SJCRH30 (cell line): ENCODE results near the gene WDFY4. TPM values are rescaled to one million over a fixed set of nuclear protein-coding genes. Genes with fewer than 3 reads are reported as not detected.

Experiments
- DNase-seq, 2 experiments: peaks; one replicate each; pipeline ENCODE4 v3.0.0-alpha.2; 2015 to 2020
- H3K27ac ChIP-seq: fragments of 250-450 bp; sonication (Bioruptor Pico); 2 replicates; pipeline ENCODE4 v1.5.1; 2020; ENCODE audit warnings: mild to moderate bottlenecking, moderate library complexity
- H3K27me3 ChIP-seq: fragments of 250-450 bp; sonication (Bioruptor Pico); 2 replicates; pipeline ENCODE4 v1.5.1; 2020; ENCODE audit warnings: mild to moderate bottlenecking, moderate library complexity
- H3K36me3 ChIP-seq: fragments of 250-450 bp; sonication (Bioruptor Pico); 2 replicates; pipeline ENCODE4 v1.5.1; 2020; ENCODE audit warnings: mild to moderate bottlenecking, moderate library complexity
- H3K4me1 ChIP-seq: fragments of 250-450 bp; sonication (Bioruptor Pico); 2 replicates; pipeline ENCODE4 v1.5.1; 2020; ENCODE audit warnings: mild to moderate bottlenecking, moderate library complexity
- H3K4me3 ChIP-seq: fragments of 250-450 bp; sonication (Bioruptor Pico); 2 replicates; pipeline ENCODE4 v1.5.1; 2020; ENCODE audit warnings: mild to moderate bottlenecking, moderate library complexity
- H3K9me3 ChIP-seq: fragments of 250-450 bp; sonication (Bioruptor Pico); replicated peaks from 2 replicates; pipeline ENCODE4 v1.5.1; 2020; ENCODE audit warnings: mild to moderate bottlenecking, moderate library complexity
- total RNA-seq: library from RNA; depleted of rRNA; stranded (reverse); fragments of >200 nt; shearing (Covaris generic); gene quantifications from 2 replicates; pipeline ENCODE4 v1.2.3, GENCODE V29; 2014

WDFY4 gene
- total RNA-seq, 1 experiment from 2014 or later: not detected

DNA sequence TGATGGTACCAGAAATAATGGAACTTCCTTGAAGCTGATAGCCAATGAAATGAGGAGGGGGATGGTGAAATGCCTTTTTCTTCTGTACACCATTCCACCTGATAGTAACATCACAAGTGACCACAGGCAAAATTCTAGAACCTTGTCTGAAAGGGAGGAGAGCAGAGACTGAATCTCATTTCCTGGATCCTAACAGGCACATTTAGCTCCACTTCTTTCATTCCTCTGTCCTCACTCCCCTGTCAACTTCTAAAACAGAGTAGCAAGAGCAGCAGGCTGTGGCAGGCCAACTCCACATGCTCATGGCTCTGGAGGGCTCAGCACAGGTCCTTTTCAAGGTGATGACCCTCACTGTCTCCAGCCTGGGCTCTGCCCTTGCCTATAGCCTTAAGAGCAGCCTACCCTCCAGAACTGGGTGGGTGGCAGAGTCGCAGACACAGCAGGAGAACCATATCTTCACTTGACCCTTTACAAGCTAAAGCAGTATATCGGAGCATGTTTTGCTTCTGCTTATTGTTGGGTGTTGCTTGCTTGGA is 255.2 kb downstream of the WDFY4 start, which contains the start of gene LRRC18:
TSS of gene LRRC18 (minus strand) at position 51 of the 536 bp plus-strand sequence. CDS start 25,685 bp downstream, outside the sequence.
- H3K27ac ChIP-seq: no peak within 1 kb of the TSS
- H3K4me1 ChIP-seq: no peaks in the 10 kb centered on the region
- no peaks in the 10 kb centered on the region for H3K9me3 ChIP-seq
- no peak for DNase-seq
- H3K36me3 ChIP-seq: no peaks in the 10 kb centered on the region
- H3K27me3 ChIP-seq: no peaks in the 10 kb centered on the region
- no peak within 1 kb of the TSS for H3K4me3 ChIP-seq

DNA sequence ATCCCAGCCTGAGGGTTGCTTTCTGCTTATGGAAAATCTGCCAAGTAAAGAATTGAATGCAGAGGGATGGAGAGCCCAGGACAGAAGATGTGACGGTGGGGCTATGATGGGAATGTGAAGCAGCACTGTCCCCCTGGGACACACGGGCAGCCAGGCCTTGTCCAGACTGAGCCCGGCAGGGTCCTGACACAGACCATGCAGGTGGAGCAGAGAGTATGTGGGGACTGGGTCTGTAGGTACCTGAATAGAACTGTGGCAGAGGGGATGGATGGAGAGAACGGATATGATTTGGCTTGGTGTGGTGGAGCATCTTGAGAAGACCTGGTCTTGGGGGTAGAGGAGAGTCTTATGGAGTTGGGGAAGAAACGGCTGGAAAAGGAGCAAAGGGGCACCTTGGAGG is 255.7 kb downstream of the WDFY4 start:
- DNase-seq: no peak
- Histone ChIP-seq H3K27me3 (no peaks in the 10 kb centered on the region), H3K27ac (no peak overlapping the region), H3K4me3 (no peak overlapping the region), H3K4me1 (no peaks in the 10 kb centered on the region), H3K9me3 (no peaks in the 10 kb centered on the region), H3K36me3 (no peaks in the 10 kb centered on the region)

DNA sequence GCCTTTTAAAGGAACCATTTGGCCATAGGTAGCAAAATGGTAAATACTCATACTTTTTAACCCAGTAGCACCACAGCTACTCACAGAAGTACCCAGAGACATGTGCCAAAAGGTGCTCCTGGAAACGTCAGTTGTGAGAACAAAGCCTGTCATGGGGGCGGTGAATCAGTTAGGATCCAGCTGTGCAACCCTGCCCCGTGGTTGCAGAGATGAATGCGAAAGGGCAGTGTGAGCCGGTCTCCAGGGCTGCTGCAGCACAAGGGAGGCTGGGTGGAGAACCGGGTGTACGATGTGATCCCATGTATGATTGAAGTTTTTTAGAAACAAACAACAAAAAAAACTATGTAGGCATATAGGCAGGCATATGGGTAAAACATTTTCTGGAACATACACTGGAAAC is 256.3 kb downstream of the WDFY4 start:
- DNase-seq: no peak
- H3K4me3 ChIP-seq: no peak overlapping the region
- H3K27me3 ChIP-seq: no peaks in the 10 kb centered on the region
- no peaks in the 10 kb centered on the region for H3K36me3 ChIP-seq
- no peak overlapping the region for H3K27ac ChIP-seq
- no peaks in the 10 kb centered on the region for H3K9me3 ChIP-seq
- no peaks in the 10 kb centered on the region for H3K4me1 ChIP-seq

DNA sequence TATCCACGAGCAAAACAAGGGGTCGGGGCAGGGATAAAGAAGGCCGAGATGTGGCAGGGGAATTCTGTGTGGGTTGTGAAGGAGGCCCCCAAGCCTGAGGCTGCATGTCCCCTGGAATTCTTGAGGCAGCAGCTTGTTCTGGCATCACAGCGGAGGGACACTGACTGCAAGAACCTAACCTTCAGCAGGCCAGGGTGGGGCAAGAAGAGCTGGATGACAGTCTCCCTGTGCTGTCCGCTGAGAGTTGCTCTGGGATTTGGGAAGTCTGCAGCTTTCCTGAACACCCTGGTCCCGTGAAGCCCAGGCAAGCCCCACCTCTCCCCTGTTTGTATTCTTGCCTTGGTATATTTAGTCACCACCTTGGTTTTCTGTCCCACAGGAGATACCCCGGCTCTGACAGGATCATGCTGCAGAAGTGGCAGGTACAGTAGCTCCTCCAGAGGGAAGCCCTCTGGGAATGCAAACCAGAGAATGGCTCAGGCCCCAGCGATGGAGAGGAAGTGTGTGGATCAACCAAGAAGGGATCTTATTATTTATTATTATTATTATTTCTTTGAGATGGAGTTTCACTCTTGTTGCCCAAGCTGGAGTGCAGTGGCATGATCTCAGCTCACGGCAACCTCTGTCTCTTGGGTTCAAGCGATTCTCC is 256.9 kb downstream of the WDFY4 start:
- no peaks in the 10 kb centered on the region for H3K4me1 ChIP-seq
- no peaks in the 10 kb centered on the region for H3K36me3 ChIP-seq
- no peak overlapping the region for H3K27ac ChIP-seq
- no peak overlapping the region for H3K4me3 ChIP-seq
- no peaks in the 10 kb centered on the region for H3K9me3 ChIP-seq
- H3K27me3 ChIP-seq: no peaks in the 10 kb centered on the region
- no peak for DNase-seq

DNA sequence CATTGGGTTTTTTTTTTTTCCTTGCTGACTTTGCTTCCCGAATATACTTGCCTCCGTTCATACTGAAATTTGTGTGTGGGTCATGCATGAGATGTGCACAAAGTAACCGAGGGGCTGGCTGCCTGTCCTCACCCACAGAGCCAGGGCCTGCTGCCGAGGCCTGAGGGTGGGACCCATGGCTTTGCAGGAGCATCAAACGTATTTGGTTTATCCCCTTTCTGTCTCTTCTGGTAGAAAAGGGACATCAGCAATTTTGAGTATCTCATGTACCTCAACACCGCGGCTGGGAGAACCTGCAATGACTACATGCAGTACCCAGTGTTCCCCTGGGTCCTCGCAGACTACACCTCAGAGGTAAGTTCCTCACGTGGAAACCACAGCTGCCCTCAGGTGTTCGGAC is 258.4 kb downstream of the WDFY4 start:
- Histone ChIP-seq H3K27me3 (no peaks in the 10 kb centered on the region), H3K4me1 (no peaks in the 10 kb centered on the region), H3K9me3 (no peaks in the 10 kb centered on the region), H3K36me3 (no peaks in the 10 kb centered on the region), H3K27ac (no peak overlapping the region), H3K4me3 (no peak overlapping the region)
- DNase-seq: no peak

DNA sequence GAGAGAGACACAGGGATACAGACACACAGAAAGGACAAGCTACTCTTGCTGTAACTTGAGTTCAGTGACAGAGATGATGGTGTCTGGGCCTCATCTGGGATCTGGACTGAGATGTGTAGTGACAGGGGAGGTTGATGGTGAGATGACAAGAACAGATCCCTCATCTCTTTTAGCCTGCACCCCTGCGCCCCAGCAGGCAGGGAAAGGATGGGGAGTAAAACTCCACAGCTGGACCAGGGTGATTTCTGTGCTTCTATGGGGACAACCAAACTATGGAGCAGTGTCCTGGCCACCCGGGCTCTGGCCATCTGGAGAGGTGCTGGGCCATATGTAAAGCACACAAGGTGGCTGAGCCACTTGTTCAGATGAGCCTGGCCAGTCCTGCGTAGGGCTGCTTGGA is 259.5 kb downstream of the WDFY4 start:
- no peak for DNase-seq
- H3K27me3 ChIP-seq: no peaks in the 10 kb centered on the region

DNA sequence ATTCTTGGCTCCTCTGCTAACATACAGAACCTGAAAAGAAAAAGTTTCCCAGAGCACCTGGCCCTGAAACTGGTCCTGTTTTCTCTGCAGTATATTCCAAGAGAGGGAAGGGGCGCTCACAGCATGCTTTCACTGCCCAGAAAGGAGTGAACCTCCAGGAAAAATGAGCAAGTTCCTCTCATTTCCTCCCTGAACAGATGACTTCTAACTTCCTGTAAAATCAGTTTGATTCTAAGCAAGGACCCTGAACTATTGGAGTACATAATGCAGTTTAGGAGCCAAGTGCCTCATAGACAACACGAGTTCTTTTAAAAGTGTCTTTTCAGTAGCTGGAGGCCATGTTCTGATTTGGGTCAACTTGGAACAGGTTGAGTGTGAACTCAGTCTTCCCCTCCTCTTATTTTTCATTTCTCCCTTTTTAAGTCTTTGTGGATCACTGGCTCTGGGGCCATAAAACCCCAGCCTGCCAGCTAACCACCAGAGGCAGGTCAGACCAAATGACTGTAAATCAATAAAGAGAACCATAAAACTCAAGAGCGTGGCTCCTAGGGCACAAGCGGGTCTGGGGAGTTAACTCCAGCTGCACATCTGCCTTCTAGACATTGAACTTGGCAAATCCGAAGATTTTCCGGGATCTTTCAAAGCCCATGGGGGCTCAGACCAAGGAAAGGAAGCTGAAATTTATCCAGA is 260.9 kb downstream of the WDFY4 start:
- H3K4me3 ChIP-seq: no peak overlapping the region
- H3K4me1 ChIP-seq: no peaks in the 10 kb centered on the region
- H3K27me3 ChIP-seq: no peaks in the 10 kb centered on the region
- no peaks in the 10 kb centered on the region for H3K36me3 ChIP-seq
- DNase-seq: no peak
- H3K27ac ChIP-seq: no peak overlapping the region
- no peaks in the 10 kb centered on the region for H3K9me3 ChIP-seq

More for the DNA sequence above, 259.5 kb downstream of the WDFY4 start:
- Histone ChIP-seq H3K4me1 (no peaks in the 10 kb centered on the region), H3K27ac (no peak overlapping the region), H3K36me3 (no peaks in the 10 kb centered on the region), H3K9me3 (no peaks in the 10 kb centered on the region), H3K4me3 (no peak overlapping the region)

DNA sequence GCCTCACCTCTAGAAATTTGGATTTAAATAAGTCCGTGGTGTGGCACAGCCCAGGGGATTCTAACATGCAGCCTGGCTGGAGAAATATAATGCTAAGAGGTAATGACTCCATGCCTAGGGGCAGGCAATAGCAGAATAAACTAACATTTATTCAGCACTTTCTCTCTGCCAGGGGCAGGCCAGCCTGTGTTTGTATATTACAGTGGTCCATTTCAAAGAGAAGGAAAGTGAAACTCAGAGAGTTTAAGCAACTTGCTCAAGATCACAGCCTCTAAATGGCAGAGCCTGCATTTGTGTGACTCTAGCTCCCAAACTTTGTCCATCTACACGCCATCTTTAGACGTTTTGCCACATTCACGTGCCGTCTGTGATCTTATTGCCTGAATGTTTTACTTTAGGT is 261.7 kb downstream of the WDFY4 start:
- Histone ChIP-seq H3K36me3 (no peaks in the 10 kb centered on the region), H3K9me3 (no peaks in the 10 kb centered on the region), H3K4me3 (no peak overlapping the region), H3K27me3 (no peaks in the 10 kb centered on the region), H3K27ac (no peak overlapping the region), H3K4me1 (no peaks in the 10 kb centered on the region)
- no peak for DNase-seq

DNA sequence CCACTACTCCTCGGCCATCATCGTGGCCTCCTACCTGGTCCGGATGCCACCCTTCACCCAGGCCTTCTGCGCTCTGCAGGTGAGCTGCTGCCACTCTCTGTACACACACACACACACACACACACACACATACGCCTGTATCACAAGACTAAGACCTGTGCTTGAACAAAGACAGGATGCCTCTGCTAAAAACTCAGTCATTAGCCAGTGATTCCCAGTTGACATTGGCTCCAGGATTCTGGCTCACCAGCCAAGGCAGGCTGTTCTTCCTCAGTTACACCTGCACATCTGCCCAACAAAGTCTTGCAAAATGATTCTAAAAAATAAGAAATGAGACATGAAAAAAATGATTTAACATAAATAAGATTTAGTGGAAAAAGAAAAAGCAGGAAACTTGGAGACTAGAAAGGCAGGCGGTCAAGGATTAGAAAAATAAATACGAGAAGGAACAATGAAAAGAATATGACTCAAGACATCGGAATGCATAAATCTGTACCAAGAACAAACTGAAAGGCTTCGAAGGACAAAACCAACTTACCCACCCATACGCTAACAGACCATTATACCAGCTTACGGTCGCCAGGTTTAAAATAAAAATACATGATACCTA is 262.3 kb downstream of the WDFY4 start:
- H3K4me3 ChIP-seq: no peak overlapping the region

DNA sequence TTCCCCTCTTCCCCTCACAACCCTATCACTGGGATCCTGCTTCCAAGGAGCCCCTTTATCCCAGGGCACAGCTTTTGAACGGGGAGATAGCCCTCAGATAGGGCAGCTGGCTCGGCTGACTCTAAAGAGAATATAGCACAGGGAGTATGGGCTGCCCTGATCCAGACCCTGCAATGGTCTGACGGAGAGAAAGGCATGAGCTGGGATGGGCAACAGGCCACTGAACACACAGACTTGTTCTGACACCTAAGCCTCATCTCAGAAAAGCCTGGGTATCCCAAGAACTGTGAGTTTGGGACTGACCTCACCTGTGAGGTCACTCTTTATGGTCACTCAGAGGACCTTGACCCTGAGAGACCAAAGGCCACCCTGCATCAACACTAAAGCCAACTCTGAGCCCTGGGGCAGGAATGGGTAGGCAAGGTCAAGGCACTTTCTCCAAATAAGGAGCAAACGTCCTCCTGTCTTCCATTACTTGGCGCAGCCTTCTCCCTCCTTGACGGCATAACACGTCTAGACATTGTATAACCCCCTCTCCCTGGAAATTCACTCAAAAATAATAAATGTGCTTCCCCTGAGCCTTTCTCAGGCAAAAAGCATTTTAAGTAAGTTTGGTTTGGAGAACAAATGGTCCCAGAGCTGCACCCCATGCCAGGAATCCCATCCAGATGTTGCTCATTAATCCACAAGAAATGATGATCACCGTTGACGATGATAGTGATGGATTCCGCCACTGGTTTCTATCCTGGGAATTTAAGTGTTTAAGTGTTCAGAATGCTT is 263.2 kb downstream of the WDFY4 start:
- H3K4me3 ChIP-seq: no peak overlapping the region
- H3K27ac ChIP-seq: no peak overlapping the region
- no peaks in the 10 kb centered on the region for H3K36me3 ChIP-seq
- H3K4me1 ChIP-seq: no peaks in the 10 kb centered on the region
- H3K27me3 ChIP-seq: no peaks in the 10 kb centered on the region
- no peak for DNase-seq
- H3K9me3 ChIP-seq: no peaks in the 10 kb centered on the region

More for the DNA sequence above, 262.3 kb downstream of the WDFY4 start:
- Histone ChIP-seq H3K9me3 (no peaks in the 10 kb centered on the region), H3K27me3 (no peaks in the 10 kb centered on the region), H3K36me3 (no peaks in the 10 kb centered on the region), H3K27ac (no peak overlapping the region), H3K4me1 (no peaks in the 10 kb centered on the region)
- DNase-seq: no peak

DNA sequence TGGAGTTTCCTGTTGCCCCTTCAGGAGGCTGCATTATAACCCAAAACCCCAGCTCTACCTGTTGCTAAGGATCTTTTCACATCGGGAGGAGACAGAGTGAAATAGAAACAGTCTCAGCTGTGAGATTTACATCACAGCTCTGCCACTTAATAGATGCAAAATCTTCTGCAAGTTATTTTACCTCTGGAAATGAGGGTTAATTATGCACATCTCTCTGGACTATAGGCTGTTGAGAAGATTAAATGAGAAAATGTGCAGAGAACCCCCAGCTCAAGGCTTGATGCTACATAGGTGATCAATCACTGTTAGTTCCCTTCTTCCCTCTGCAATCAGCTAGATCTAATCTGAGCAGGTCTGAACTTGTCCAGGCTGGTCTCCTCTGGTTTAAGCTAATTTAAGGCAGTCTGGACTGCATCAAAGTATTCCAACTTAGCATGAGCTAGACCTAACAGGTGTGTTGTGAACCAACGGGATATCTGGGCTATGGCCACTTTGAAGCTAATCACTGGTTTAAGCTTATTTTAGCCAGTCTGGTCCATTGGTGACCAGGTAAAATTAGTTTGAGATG is 263.9 kb downstream of the WDFY4 start:
- H3K27me3 ChIP-seq: no peaks in the 10 kb centered on the region
- no peak overlapping the region for H3K4me3 ChIP-seq
- no peaks in the 10 kb centered on the region for H3K36me3 ChIP-seq
- H3K9me3 ChIP-seq: no peaks in the 10 kb centered on the region
- DNase-seq: no peak
- H3K4me1 ChIP-seq: no peaks in the 10 kb centered on the region
- no peak overlapping the region for H3K27ac ChIP-seq

DNA sequence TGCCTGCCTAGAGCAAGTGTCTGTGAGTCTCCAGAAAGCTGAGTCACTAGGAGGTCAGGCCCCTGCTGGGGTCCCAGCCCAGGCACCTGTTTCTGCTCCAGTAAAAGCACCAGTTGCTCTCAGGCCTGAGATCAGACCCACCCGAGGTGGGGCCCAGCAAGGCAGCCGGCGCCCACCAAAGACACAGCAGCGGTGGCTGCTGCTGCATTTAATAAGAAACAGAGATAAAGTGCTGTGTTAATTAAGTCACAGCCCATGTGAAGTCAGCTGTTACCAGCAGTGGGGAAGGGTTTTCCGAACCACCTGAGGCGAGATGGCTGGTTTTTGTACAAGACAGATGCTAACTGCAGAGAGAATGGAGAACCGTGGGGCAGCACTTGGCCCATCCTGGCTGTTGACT is 267.0 kb downstream of the WDFY4 start:
- no peak overlapping the region for H3K4me3 ChIP-seq
- peak in 1 of 2 experiments; percentile 9 for DNase-seq
- H3K9me3 ChIP-seq: no peaks in the 10 kb centered on the region
- no peaks in the 10 kb centered on the region for H3K36me3 ChIP-seq
- no peak overlapping the region for H3K27ac ChIP-seq
- no peaks in the 10 kb centered on the region for H3K4me1 ChIP-seq
- H3K27me3 ChIP-seq: no peaks in the 10 kb centered on the region

DNA sequence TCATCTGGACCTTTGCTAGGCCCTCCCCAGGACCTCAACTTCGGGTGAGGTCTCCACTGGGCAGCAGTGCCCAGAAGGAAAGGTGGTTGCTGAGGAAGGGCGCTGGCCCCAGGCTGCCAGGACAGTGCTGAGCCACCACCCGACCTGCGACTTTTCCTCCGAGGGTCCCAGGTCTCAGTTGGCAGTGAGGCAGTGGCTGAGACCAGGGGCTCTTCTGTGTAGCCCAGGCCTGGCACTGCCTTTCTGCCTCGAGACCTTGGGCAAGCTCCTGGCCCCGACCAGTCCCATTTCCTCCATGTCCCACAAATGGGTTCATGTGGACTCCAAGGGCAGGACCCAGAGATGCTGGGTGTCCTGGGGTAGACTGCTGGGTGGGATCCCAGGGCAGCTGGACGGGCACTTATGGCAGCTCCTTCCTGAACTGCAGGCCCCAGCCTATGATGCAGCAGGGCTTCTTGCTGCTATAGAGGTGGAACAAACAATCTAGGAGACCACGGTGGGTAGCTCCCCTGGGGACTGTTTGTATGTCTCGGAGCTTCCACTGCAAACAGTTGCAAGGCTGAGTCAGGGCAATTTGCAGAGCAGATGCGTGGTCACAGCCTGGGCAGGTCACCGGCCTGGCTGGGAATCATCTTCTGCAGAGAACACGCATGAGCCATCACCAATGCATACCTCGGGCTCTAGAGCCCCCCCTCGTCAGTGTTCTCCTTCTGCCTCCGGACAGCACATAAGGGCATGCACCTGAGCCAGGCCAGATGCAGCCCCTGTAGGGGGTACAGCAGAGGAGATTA is 272.9 kb downstream of the WDFY4 start:
- H3K36me3 ChIP-seq: no peaks in the 10 kb centered on the region
- no peak overlapping the region for H3K27ac ChIP-seq
- H3K9me3 ChIP-seq: no peaks in the 10 kb centered on the region
- DNase-seq: no peak
- no peaks in the 10 kb centered on the region for H3K27me3 ChIP-seq
- H3K4me3 ChIP-seq: no peak overlapping the region
- no peaks in the 10 kb centered on the region for H3K4me1 ChIP-seq
